CD14-positive monocyte (primary cell): Measurements from ENCODE around the gene TMEM54. TPM values are rescaled to one million over a fixed set of nuclear protein-coding genes. Genes with fewer than 3 reads are reported as not detected.
A peak's percentile ranks its signal among the peaks of the same experiment; 100 is the strongest.

Source experiments
- DNase-seq, 3 donors: peaks; one replicate each; pipeline ENCODE4 v3.0.0-alpha.2; 2011 to 2022
- H2AFZ ChIP-seq: 2 replicates; pipeline ENCODE4 v1.6.0; 2012; ENCODE audit warnings: mild to moderate bottlenecking, low read depth, low read length, inconsistent platforms; ENCODE audit not compliant: insufficient read depth, poor library complexity, severe bottlenecking
- H3K27ac ChIP-seq, 2 donors: 1 replicate in 1 of 2; 2 replicates in 1 of 2; pipeline ENCODE4 v1.5.1; 2012 to 2013; ENCODE audit warnings: low read length in 2 of 2, control low read depth in 1 of 2, inconsistent platforms in 1 of 2, low read depth in 1 of 2, mild to moderate bottlenecking in 1 of 2
- H3K27me3 ChIP-seq, 2 donors: one replicate each; pipeline versions ENCODE4 v1.6.0 to v1.6.1; 2011 to 2013; ENCODE audit warnings: low read length in 2 of 2; ENCODE audit not compliant: control insufficient read depth in 2 of 2, insufficient read depth in 2 of 2
- H3K36me3 ChIP-seq, 2 donors: replicated peaks in 1 of 2; 1 replicate in 1 of 2; 2 replicates in 1 of 2; pipeline versions ENCODE4 v1.5.1 to v1.6.1; 2012 to 2013; ENCODE audit warnings: low read length in 2 of 2, control low read depth in 1 of 2, inconsistent platforms in 1 of 2, mild to moderate bottlenecking in 1 of 2; ENCODE audit not compliant: insufficient read depth in 2 of 2, control insufficient read depth in 1 of 2
- H3K4me1 ChIP-seq, 2 donors: 1 replicate in 1 of 2; 2 replicates in 1 of 2; pipeline versions ENCODE4 v1.5.1 to v1.6.1; 2012 to 2013; ENCODE audit warnings: low read length in 2 of 2, control low read depth in 1 of 2, inconsistent platforms in 1 of 2, mild to moderate bottlenecking in 1 of 2, moderate library complexity in 1 of 2; ENCODE audit not compliant: insufficient read depth in 2 of 2, control insufficient read depth in 1 of 2
- H3K4me2 ChIP-seq: replicated peaks from 2 replicates; pipeline ENCODE3; 2012; ENCODE audit warnings: low read length, moderate library complexity, mild to moderate bottlenecking; ENCODE audit not compliant: poor library complexity, severe bottlenecking; ENCODE audit errors: extremely low read depth
- H3K4me3 ChIP-seq, 3 experiments: fragments of 200-600 bp in 1 of 3; sonication (generic) in 1 of 3; replicated peaks in 1 of 3; 1 replicate in 2 of 3; 2 replicates in 1 of 3; pipeline ENCODE4 v1.5.1; 2011 to 2013; ENCODE audit warnings: low read length in 3 of 3, mild to moderate bottlenecking in 3 of 3, control low read depth in 2 of 3, low read depth in 2 of 3, inconsistent platforms in 1 of 3, moderate library complexity in 1 of 3
- H3K79me2 ChIP-seq: 2 replicates; pipeline ENCODE4 v1.6.0; 2012; ENCODE audit warnings: mild to moderate bottlenecking, control low read depth, inconsistent platforms, low read length, moderate library complexity; ENCODE audit not compliant: insufficient read depth
- H3K9ac ChIP-seq: 2 replicates; pipeline ENCODE4 v1.6.0; 2017; ENCODE audit warnings: low read length, mild to moderate bottlenecking; ENCODE audit not compliant: insufficient read depth, poor library complexity, severe bottlenecking
- H3K9me3 ChIP-seq, 2 donors: replicated peaks in 1 of 2; 1 replicate in 1 of 2; 2 replicates in 1 of 2; pipeline versions ENCODE4 v1.5.1 to v1.6.1; 2012 to 2013; ENCODE audit warnings: low read length in 2 of 2, control low read depth in 1 of 2; ENCODE audit not compliant: control insufficient read depth in 1 of 2, insufficient read depth in 1 of 2
- H4K20me1 ChIP-seq: 2 replicates; pipeline ENCODE4 v1.6.0; 2012; ENCODE audit warnings: mild to moderate bottlenecking, low read length, control low read depth, moderate library complexity; ENCODE audit not compliant: insufficient read depth
- H3K27ac Mint-ChIP-seq, 7 donors: one replicate each; pipeline ENCODE4 v1.8.0; 2020; ENCODE audit warnings: mild to moderate bottlenecking in 7 of 7, mixed read lengths in 7 of 7, moderate library complexity in 6 of 7, inconsistent platforms in 2 of 7
- H3K27me3 Mint-ChIP-seq, 3 donors: one replicate each; pipeline ENCODE4 v1.8.0; 2021 to 2022; ENCODE audit warnings: low read depth in 3 of 3, mild to moderate bottlenecking in 3 of 3, mixed read lengths in 3 of 3, moderate library complexity in 3 of 3, inconsistent platforms in 1 of 3
- H3K36me3 Mint-ChIP-seq, 2 donors: one replicate each; pipeline ENCODE4 v1.8.0; 2020; ENCODE audit warnings: mixed read lengths in 2 of 2, inconsistent platforms in 1 of 2, mild to moderate bottlenecking in 1 of 2
- H3K4me1 Mint-ChIP-seq: one replicate; pipeline ENCODE4 v1.8.0; 2020; ENCODE audit warnings: mild to moderate bottlenecking, mixed read lengths
- H3K4me3 Mint-ChIP-seq, 2 donors: one replicate each; pipeline ENCODE4 v1.8.0; 2020; ENCODE audit warnings: mild to moderate bottlenecking in 2 of 2, mixed read lengths in 2 of 2, moderate library complexity in 1 of 2
- H3K9me3 Mint-ChIP-seq, 7 donors: one replicate each; pipeline ENCODE4 v1.8.0; 2020 to 2022; ENCODE audit warnings: mixed read lengths in 7 of 7, mild to moderate bottlenecking in 6 of 7, moderate library complexity in 6 of 7, inconsistent platforms in 2 of 7
- CTCF ChIP-seq: fragments of 200-600 bp; IDR thresholded peaks from one replicate; pipeline ENCODE4 v1.8.0; 2022; ENCODE audit warnings: antibody characterized with exemption, mild to moderate bottlenecking
- WGBS: methylation state at CpG from one replicate; pipeline ENCODE4 v1.1.5; 2013; ENCODE audit warnings: missing lambda C conversion rate; ENCODE audit not compliant: insufficient coverage; 5-methylcytosine and 5-hydroxymethylcytosine counted together
- intact Hi-C, 2 donors: fragments of 100-400 bp; cut with micrococcal nuclease; formaldehyde crosslinking; loops; one replicate each; pipeline versions ENCODE4 v1.15.0 to v1.15.1; 2023
- polyA plus RNA-seq, 3 donors: library from polyadenylated mRNA; depleted of rRNA in 1 of 3; unstranded in 2 of 3; stranded (reverse) in 1 of 3; fragments of 300-500 nt in 2 of 3; fragments of >200 nt in 1 of 3; fragmentation: Illumina TruSeq in 2 of 3; gene quantifications; 1 replicate in 2 of 3; 2 replicates in 1 of 3; pipeline ENCODE4 v1.2.3, GENCODE V29; 2012 to 2021

The TMEM54 gene
- polyA plus RNA-seq, 3 donors = 0.08 TPM; not detected in 2

- H3K9me3 ChIP-seq = no peaks in the 10 kb centered on the region
- H4K20me1 ChIP-seq = no peaks in the 10 kb centered on the region
- H3K79me2 ChIP-seq = no peaks in the 10 kb centered on the region
- H2AFZ ChIP-seq = no peak overlapping the region
- TF ChIP-seq CTCF = no peak
- intact Hi-C loops = loop anchor here in 1 of 2 donors (10.0 kb wide), 1 partner anchor 359 kb away; no protein-coding TSS in a partner anchor
- H3K27ac ChIP-seq = no peak overlapping the region
- H3K9me3 Mint-ChIP-seq = peaks cover 0 to 8% (median 2%) of the 10 kb centered on the region in 7 donors
- H3K27me3 ChIP-seq = peaks cover 23 to 46% of the 10 kb centered on the region in 2 donors
- 100% methylated on average over 2 of the region's 5 CpGs for WGBS
- DNase-seq = no peak
- H3K36me3 Mint-ChIP-seq = peaks cover 12 to 13% of the 10 kb centered on the region in 2 donors
- H3K9ac ChIP-seq = no peak overlapping the region
- peaks cover 14% of the 10 kb centered on the region for H3K4me1 Mint-ChIP-seq
- peaks cover 47 to 66% (median 56%) of the 10 kb centered on the region in 3 donors for H3K27me3 Mint-ChIP-seq
- no peak overlapping the region for H3K4me3 ChIP-seq
- no peak overlapping the region for H3K27ac Mint-ChIP-seq
- H3K36me3 ChIP-seq = no peaks in the 10 kb centered on the region
- H3K4me2 ChIP-seq = no peak overlapping the region
- no peaks in the 10 kb centered on the region for H3K4me1 ChIP-seq
- no peak overlapping the region for H3K4me3 Mint-ChIP-seq
Observed at GRCh38 chr1:32873484-32873883, 27.7 kb downstream of the TMEM54 start.

- no peak for DNase-seq
- H3K27me3 Mint-ChIP-seq = peaks cover 46 to 64% (median 51%) of the 10 kb centered on the region in 3 donors
- WGBS = 50% methylated on average over 5 of the region's 7 CpGs
- Histone ChIP-seq H2AFZ (no peak overlapping the region), H3K4me1 (no peaks in the 10 kb centered on the region), H3K9me3 (no peaks in the 10 kb centered on the region), H3K27ac (no peak overlapping the region), H3K79me2 (no peaks in the 10 kb centered on the region), H3K36me3 (no peaks in the 10 kb centered on the region), H3K27me3 (peaks cover 23 to 46% of the 10 kb centered on the region in 2 donors), H4K20me1 (no peaks in the 10 kb centered on the region), H3K9ac (no peak overlapping the region), H3K4me2 (no peak overlapping the region), H3K4me3 (no peak overlapping the region)
- H3K4me1 Mint-ChIP-seq = peaks cover 14% of the 10 kb centered on the region
- peaks cover 16 to 20% of the 10 kb centered on the region in 2 donors for H3K36me3 Mint-ChIP-seq
- no peak overlapping the region for H3K27ac Mint-ChIP-seq
- H3K4me3 Mint-ChIP-seq = peak overlapping the region in 1 of 2 donors; percentile 72
- peaks cover 0 to 8% (median 2%) of the 10 kb centered on the region in 7 donors for H3K9me3 Mint-ChIP-seq
- intact Hi-C loops = loop anchor here in 1 of 2 donors (10.0 kb wide), 1 partner anchor 357 kb away; no protein-coding TSS in a partner anchor
- no peak for TF ChIP-seq CTCF
Observed at GRCh38 chr1:32872192-32872460, 29.1 kb downstream of the TMEM54 start.
